ENCODE measurements around the gene RGS2. TPM values are rescaled to one million over a fixed set of nuclear protein-coding genes. Genes with fewer than 3 reads are reported as not detected.

The RGS2 gene
- polyA plus RNA-seq, 1 donor from 2014 or later, result 189 TPM

GRCh38 chr1:192858456-192858855 lies 49.6 kb downstream of the RGS2 start:
- H3F3A ChIP-seq (ENCODE audit: insufficient read depth, low read length, poor library complexity, severe bottlenecking), result peaks cover 1% of the 10 kb centered on the region
- H3K79me2 ChIP-seq (replicated peaks; ENCODE audit: insufficient read depth, low read length), result no peaks in the 10 kb centered on the region
- no peaks in the 10 kb centered on the region for H3K9me2 ChIP-seq (ENCODE audit: insufficient read depth, low read length)
- H3K4me3 ChIP-seq (ENCODE audit: low read length), result no peak overlapping the region
- no peak overlapping the region for H3K4me2 ChIP-seq (ENCODE audit: low read length)
- no peaks in the 10 kb centered on the region for H4K20me1 ChIP-seq (ENCODE audit: insufficient read depth)
- no peak overlapping the region for H3K9ac ChIP-seq (ENCODE audit: low read length)
- H3K9me3 ChIP-seq (ENCODE audit: low read length), result no peaks in the 10 kb centered on the region
- no peak overlapping the region for H3K27ac ChIP-seq (ENCODE audit: low read length)
- TF ChIP-seq RAD21 (conservative IDR thresholded peaks at IDR 0.05), result no peak
- TF ChIP-seq CTCF (IDR thresholded peaks at IDR 0.05; ENCODE audit: poor library complexity, severe bottlenecking), result no peak
- no peak for TF ChIP-seq EP300 (conservative IDR thresholded peaks at IDR 0.05; ENCODE audit: poor library complexity, severe bottlenecking)
- TF ChIP-seq EZH2 (IDR thresholded peaks at IDR 0.05; ENCODE audit: borderline replicate concordance, insufficient read depth, low read length, poor library complexity, severe bottlenecking), result no peak
- no peak for TF ChIP-seq POLR2AphosphoS5 (IDR thresholded peaks at IDR 0.05)
- TF ChIP-seq MXI1 (conservative IDR thresholded peaks at IDR 0.05; ENCODE audit: poor library complexity, severe bottlenecking), result no peak
- TF ChIP-seq TAF1 (IDR thresholded peaks at IDR 0.05; ENCODE audit: low read depth), result no peak
- no peak for TF ChIP-seq REST (IDR thresholded peaks at IDR 0.05; ENCODE audit: borderline replicate concordance)
- TF ChIP-seq SMC3 (conservative IDR thresholded peaks at IDR 0.05; ENCODE audit: poor library complexity), result no peak
- no peaks in the 10 kb centered on the region for H3K27me3 ChIP-seq (ENCODE audit: insufficient read depth, low read depth, low read length)
- no peaks in the 10 kb centered on the region for H3K36me3 ChIP-seq (ENCODE audit: insufficient read depth, low read length)
- H2AFZ ChIP-seq (ENCODE audit: low read depth, low read length), result no peak overlapping the region

GRCh38 chr1:192859808-192860207 lies 51.0 kb downstream of the RGS2 start:
- TF ChIP-seq RAD21 (conservative IDR thresholded peaks at IDR 0.05) (no peak), CTCF (IDR thresholded peaks at IDR 0.05; ENCODE audit: poor library complexity, severe bottlenecking) (no peak), MXI1 (conservative IDR thresholded peaks at IDR 0.05; ENCODE audit: poor library complexity, severe bottlenecking) (no peak), EP300 (conservative IDR thresholded peaks at IDR 0.05; ENCODE audit: poor library complexity, severe bottlenecking) (no peak), POLR2AphosphoS5 (IDR thresholded peaks at IDR 0.05) (no peak), REST (IDR thresholded peaks at IDR 0.05; ENCODE audit: borderline replicate concordance) (no peak), TAF1 (IDR thresholded peaks at IDR 0.05; ENCODE audit: low read depth) (no peak), SMC3 (conservative IDR thresholded peaks at IDR 0.05; ENCODE audit: poor library complexity) (no peak), EZH2 (IDR thresholded peaks at IDR 0.05; ENCODE audit: borderline replicate concordance, insufficient read depth, low read length, poor library complexity, severe bottlenecking) (no peak)
- Histone ChIP-seq H3K9ac (ENCODE audit: low read length) (no peak overlapping the region), H3K9me3 (ENCODE audit: low read length) (no peaks in the 10 kb centered on the region), H3K27ac (ENCODE audit: low read length) (no peak overlapping the region), H3K79me2 (replicated peaks; ENCODE audit: insufficient read depth, low read length) (no peaks in the 10 kb centered on the region), H3K4me3 (ENCODE audit: low read length) (no peak overlapping the region), H3K9me2 (ENCODE audit: insufficient read depth, low read length) (no peaks in the 10 kb centered on the region), H3F3A (ENCODE audit: insufficient read depth, low read length, poor library complexity, severe bottlenecking) (no peaks in the 10 kb centered on the region), H4K20me1 (ENCODE audit: insufficient read depth) (no peaks in the 10 kb centered on the region), H3K36me3 (ENCODE audit: insufficient read depth, low read length) (no peaks in the 10 kb centered on the region), H2AFZ (ENCODE audit: low read depth, low read length) (no peak overlapping the region), H3K4me2 (ENCODE audit: low read length) (no peak overlapping the region), H3K27me3 (ENCODE audit: insufficient read depth, low read depth, low read length) (no peaks in the 10 kb centered on the region)

Measured in neural cell (in vitro differentiated cells).